Vagina (tissue), 2 donors: ENCODE measurements around the gene AKR1C4.
"Not testable (repeated sequence)": the region's sequence is repeated elsewhere in the genome, so short reads cannot be mapped to it uniquely, and the experiment has no call there.

Experiments used
- CTCF ChIP-seq, 3 experiments: fragments of 450-650 bp in 2 of 3; fragments of 200-600 bp in 1 of 3; sonication (generic) in 1 of 3; IDR thresholded peaks; one replicate each; pipeline ENCODE4 v1.5.1; 2017 to 2019; ENCODE audit warnings: antibody characterized with exemption in 3 of 3, mild to moderate bottlenecking in 2 of 3, moderate library complexity in 2 of 3
- POLR2AphosphoS5 ChIP-seq, 2 donors: sonication (generic); formaldehyde crosslinking; IDR thresholded peaks; one replicate each; pipeline ENCODE4 v1.9.0; 2017; ENCODE audit warnings: antibody characterized with exemption in 2 of 2, mild to moderate bottlenecking in 2 of 2, low read depth in 1 of 2; ENCODE audit not compliant: insufficient read depth in 1 of 2

GRCh38 chr10:5180503-5180902 lies 16.1 kb upstream of the AKR1C4 start:
- not testable (repeated sequence) for TF ChIP-seq POLR2AphosphoS5 (IDR thresholded peaks at IDR 0.05; ENCODE audit: insufficient read depth in 1 of 2, low read depth in 1 of 2); CTCF (IDR thresholded peaks at IDR 0.05)
